HG02852 (cell line): ENCODE results near the gene SAC3D1.
"Not testable (repeated sequence)": the region's sequence is repeated elsewhere in the genome, so short reads cannot be mapped to it uniquely, and the experiment has no call there.

Experiments used
- ATAC-seq: cut with Tn5 transposase; IDR thresholded peaks from one replicate; pipeline ENCODE4 v1.9.1; 2021; ENCODE audit warnings: mild to moderate bottlenecking, moderate library complexity; ENCODE audit not compliant: unreplicated experiment

SAC3D1 gene

DNA sequence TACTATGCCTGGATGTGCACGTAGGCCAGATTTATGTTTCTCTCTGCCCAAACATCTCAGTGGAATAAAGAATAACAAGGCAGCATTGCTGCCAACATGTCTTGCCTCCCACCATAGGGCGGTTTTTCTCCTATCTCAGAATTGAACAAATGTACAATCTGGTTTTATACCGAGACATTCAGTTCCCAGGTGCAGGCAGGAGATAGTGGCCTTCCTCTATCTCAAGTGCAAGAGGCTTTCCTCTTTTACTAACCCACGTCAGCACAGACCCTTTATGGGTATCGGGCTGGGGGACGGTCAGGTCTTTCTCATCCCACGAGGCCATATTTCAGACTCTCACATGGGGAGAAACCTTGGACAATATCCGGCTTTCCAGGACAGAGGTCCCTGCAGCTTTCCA is 17.5 kb upstream of the SAC3D1 start:
- not testable (repeated sequence) for ATAC-seq

DNA sequence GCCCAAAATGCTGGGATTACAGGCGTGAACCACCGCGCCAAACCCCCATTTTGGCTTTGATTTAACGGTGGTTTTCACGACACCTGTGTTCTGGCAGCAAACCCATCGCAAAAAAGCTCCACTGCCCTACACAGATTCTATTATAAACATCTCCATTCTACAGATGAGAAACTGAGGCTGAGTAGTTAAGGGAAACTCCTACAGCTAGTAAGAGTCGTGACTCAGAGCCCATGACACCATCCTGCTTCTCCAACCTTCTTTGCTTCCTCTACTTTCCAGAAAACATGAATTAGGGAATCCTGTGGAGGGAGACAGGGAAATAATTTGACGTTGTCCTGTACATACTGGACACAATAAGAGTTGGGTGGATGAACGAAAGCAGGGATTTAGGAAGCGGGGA is 14.2 kb upstream of the SAC3D1 start:
- no peak for ATAC-seq

- peak; percentile 86 for ATAC-seq
Observed at GRCh38 chr11:65027213-65028067, 13.6 kb upstream of the SAC3D1 start, which contains the start of gene SNX15. SNX15 (plus strand) TSS chr11:65027439; CDS start chr11:65027538, 99 bp downstream.

- ATAC-seq = no peak
Observed at GRCh38 chr11:65032216-65032615, 8.8 kb upstream of the SAC3D1 start.

GRCh38 chr11:65034423-65034822 is 6.6 kb upstream of the SAC3D1 start:
- no peak for ATAC-seq

DNA sequence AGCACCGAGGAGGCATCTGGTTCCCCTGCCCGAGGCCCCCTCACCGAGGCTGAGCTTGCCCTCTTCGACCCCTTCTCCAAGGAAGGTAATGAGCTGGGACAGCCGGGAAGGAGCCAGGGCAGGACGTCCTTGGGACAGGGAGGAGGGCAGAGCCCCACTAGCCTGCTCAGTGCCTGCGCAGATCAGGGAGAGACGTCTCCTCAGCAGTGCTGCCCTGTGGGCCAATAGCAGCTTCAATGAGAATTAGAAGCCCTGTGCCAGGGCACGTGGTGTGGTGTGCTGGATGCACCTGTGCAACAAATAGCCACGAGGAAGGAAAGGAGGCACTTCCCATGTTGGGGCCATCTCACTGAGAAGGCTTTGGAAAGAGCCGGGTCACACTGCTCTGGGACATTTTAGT is 5.4 kb upstream of the SAC3D1 start:
- ATAC-seq = no peak

- ATAC-seq = no peak
Observed at GRCh38 chr11:65036931-65037330, 4.1 kb upstream of the SAC3D1 start.

DNA sequence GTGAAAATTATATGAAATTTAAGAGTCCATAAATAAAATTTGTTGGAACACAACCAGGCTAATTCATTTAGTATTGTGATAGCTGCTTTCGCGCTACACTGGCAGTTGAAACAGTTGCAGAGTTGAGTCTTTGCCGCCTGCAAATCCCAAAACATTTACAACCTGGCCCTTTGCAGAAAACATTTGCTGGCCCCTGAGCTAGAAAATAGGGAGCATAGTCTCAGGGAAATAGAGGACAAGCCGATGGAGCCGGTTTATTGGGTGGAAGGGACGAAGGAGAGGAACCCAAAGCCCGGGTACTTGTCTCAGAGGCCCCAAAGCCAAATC is 527 bp upstream of the SAC3D1 start:
- no peak for ATAC-seq

DNA sequence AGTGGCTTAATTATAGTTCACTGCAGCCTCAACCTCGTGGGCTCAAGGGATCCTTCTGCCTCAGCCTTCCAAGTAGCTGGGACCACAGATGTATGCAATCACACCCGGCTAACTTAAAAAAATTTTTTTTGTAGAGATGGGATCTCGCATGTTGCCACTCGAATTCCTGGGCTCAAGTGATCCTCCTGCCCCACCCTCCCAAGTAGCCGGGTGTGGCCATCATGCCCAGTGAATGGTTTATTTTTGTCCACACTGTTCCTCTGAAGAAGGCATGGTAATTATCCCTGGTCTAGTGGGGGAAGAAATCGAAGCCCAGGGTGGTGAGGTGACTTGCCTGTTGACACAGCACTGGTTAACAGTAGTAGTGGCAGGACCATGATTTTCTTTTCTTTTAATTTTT is 1.9 kb downstream of the SAC3D1 start:
- ATAC-seq = no peak

GRCh38 chr11:65043881-65044501 is 3.0 kb downstream of the SAC3D1 start:
- ATAC-seq = no peak

DNA sequence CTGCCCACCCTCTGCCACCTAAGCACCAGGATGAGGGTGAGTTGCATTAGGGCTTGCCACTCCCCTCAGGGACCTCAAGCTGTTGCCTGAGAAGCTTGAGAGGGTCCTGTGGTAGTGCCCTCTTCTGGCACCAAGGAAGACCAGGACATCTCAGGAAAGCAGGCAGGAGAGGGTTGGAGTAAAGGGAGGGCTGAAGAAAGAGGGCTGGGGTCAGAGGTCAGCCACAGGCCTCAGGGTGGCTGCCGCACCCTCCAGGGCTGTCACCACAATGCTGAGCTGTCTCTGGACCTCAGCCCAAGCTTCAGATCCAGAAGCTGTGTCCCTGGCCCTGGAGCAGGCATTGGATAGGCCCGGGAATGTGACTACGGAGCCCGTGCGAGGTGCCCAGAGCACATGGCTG is 4.1 kb downstream of the SAC3D1 start:
- no peak for ATAC-seq

GRCh38 chr11:65045728-65046127 is 4.7 kb downstream of the SAC3D1 start:
- no peak for ATAC-seq

GRCh38 chr11:65047581-65048422 is 6.8 kb downstream of the SAC3D1 start:
- ATAC-seq = no peak

GRCh38 chr11:65051398-65051858 is 10.4 kb downstream of the SAC3D1 start:
- ATAC-seq = no peak

DNA sequence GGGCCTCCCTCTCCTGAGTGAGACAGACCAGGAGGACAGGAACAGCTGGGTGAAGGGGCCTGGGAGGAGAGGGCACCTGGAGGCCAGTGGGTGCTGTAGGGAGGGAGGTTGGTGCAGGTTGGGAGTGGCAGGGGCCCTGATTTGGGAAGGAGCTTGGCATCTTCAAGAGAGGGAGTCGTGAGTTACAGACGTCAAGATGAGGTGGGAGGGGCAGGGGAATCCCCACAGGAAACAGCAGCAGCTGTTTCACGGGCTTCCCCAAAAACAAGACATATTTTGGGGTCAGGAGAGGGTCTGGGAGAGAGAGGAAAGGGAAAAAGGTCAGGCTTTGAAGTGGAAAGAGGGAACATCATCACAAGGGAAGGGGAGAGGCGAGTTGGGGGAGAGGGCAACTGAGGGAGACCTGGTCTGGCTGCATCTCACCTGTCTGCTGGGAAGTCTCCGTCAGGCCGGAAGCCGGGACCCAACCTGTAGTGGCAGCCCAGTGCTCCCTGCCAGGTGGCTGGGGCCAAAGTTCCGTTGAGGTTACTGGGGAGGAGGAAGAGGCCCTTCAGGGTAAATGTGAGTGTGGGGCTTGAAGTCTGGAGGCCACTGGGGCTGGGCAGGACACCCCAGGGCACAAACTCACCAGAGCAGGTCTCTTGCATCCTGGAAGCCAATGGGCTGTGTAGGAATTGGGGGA is 13.0 kb downstream of the SAC3D1 start:
- no peak for ATAC-seq

DNA sequence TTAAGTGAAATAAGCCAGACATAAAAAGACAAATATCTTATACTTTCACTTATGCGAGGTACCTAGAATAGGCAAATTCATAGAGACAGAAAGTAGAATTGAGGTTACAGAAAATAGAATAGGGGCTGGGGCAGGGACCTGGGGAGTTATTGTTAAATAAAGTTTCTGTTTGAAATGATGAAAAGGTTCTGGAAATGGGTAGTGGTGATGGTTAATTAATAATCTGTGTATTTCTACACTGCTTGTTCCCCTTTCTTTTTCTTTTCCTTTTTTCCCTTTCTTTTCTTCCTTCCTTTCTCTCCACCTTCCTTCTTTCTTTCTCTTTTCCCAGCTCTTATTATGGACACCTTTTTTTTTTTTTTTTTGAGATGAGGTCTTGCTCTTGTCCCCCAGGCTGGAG is 14.5 kb downstream of the SAC3D1 start:
- ATAC-seq = no peak

GRCh38 chr11:65056999-65057398 is 16.0 kb downstream of the SAC3D1 start:
- ATAC-seq = no peak

GRCh38 chr11:65057526-65057925 is 16.5 kb downstream of the SAC3D1 start:
- ATAC-seq = no peak

DNA sequence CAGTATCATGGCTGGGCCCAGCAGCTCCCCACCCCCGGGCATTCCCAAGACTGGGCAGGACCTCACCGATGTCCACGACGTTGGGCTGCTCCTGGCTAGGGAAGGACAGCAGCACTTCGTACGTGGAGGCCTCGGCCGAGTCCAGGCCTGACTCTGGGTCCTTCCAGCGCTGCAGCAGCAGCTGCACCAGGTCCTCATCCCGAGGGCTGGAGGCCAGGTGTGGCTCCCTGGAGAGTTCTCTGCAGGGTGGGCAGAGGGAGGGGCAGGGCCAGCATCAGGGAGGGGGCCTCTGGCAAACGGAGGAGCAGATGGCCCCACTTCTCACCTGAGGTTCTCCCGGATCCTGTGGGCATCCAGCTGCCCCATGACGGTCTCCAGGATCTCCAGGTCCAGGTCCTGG is 17.0 kb downstream of the SAC3D1 start:
- no peak for ATAC-seq

GRCh38 chr11:65058419-65059054 is 17.5 kb downstream of the SAC3D1 start, which contains the start of gene NAALADL1:
NAALADL1 (minus strand) TSS chr11:65058553; CDS start chr11:65058521, 32 bp downstream.
- ATAC-seq = no peak
